NB4 (cell line): ENCODE measurements around the gene ENOX1.

Source experiments
- DNase-seq: peaks from one replicate; pipeline ENCODE4 v3.0.0; 2010; ENCODE audit warnings: low read depth
- H3K4me3 ChIP-seq: one replicate; pipeline ENCODE4 v1.5.1; 2011; ENCODE audit warnings: mild to moderate bottlenecking, low read depth, low read length, moderate library complexity
- CTCF ChIP-seq: IDR thresholded peaks from one replicate; pipeline ENCODE4 v1.5.1; 2012; ENCODE audit warnings: low read depth, low read length
- MAX ChIP-seq: IDR thresholded peaks from 2 replicates; pipeline ENCODE4 v1.6.1; 2011; ENCODE audit warnings: low read depth, low read length
- MYC ChIP-seq: IDR thresholded peaks from 2 replicates; pipeline ENCODE4 v1.6.1; 2011; ENCODE audit warnings: low read depth, low read length
- POLR2A ChIP-seq: IDR thresholded peaks from 2 replicates; pipeline ENCODE4 v1.6.1; 2011; ENCODE audit warnings: mild to moderate bottlenecking; ENCODE audit not compliant: insufficient read length; ENCODE audit errors: extremely low read depth

ENOX1 gene

GRCh38 chr13:43737392-43737923 is 49.3 kb downstream of the ENOX1 start:
- H3K4me3 ChIP-seq = no peak overlapping the region
- no peak for TF ChIP-seq MYC
- no peak for TF ChIP-seq MAX
- no peak for TF ChIP-seq CTCF
- no peak for TF ChIP-seq POLR2A
- DNase-seq = no peak

- TF ChIP-seq POLR2A = no peak
- no peak for TF ChIP-seq MYC
- no peak for TF ChIP-seq CTCF
- TF ChIP-seq MAX = no peak
- no peak overlapping the region for H3K4me3 ChIP-seq
- DNase-seq = no peak
Observed at GRCh38 chr13:43732726-43733125, 54.0 kb downstream of the ENOX1 start.

GRCh38 chr13:43731296-43731695 is 55.5 kb downstream of the ENOX1 start:
- H3K4me3 ChIP-seq = no peak overlapping the region
- no peak for TF ChIP-seq MYC
- no peak for TF ChIP-seq CTCF
- TF ChIP-seq POLR2A = no peak
- no peak for TF ChIP-seq MAX
- no peak for DNase-seq

GRCh38 chr13:43730642-43731041 is 56.1 kb downstream of the ENOX1 start:
- TF ChIP-seq POLR2A (no peak), CTCF (no peak), MYC (no peak), MAX (no peak)
- no peak for DNase-seq
- H3K4me3 ChIP-seq = no peak overlapping the region

- no peak overlapping the region for H3K4me3 ChIP-seq
- no peak for DNase-seq
- TF ChIP-seq CTCF = no peak
- no peak for TF ChIP-seq MAX
- no peak for TF ChIP-seq POLR2A
- TF ChIP-seq MYC = no peak
Observed at GRCh38 chr13:43728421-43728820, 58.4 kb downstream of the ENOX1 start.
